HG02973 (cell line): Measurements from ENCODE around the gene PCDHB16.
"Not testable (repeated sequence)": the region's sequence is repeated elsewhere in the genome, so short reads cannot be mapped to it uniquely, and the experiment has no call there.

Experiments
- ATAC-seq: cut with Tn5 transposase; IDR thresholded peaks from one replicate; pipeline ENCODE4 v1.9.1; 2021; ENCODE audit warnings: moderate library complexity; ENCODE audit not compliant: unreplicated experiment

The PCDHB16 gene

DNA sequence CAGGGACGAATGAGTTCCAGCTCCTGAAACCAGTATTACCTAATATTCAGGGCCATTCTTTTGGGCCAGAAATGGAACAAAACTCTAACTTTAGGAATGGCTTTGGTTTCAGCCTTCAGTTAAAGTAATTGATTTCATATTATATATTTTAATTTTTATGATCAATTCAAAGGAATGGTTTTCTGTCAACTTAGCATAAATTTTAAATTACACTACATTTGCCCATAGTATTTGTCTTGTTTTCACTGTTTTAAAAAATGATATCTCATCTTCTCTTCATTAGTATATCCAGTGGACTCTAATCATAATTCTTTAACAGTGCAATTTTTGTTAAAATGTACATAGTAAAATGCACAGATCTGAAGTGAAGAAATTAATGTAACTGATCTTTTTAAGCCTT lies 1.9 kb upstream of the PCDHB16 start:
- no peak for ATAC-seq

- not testable (repeated sequence) for ATAC-seq
These were observed 2.1 kb downstream of the PCDHB16 start for GRCh38 chr5:141184117-141184855.

DNA sequence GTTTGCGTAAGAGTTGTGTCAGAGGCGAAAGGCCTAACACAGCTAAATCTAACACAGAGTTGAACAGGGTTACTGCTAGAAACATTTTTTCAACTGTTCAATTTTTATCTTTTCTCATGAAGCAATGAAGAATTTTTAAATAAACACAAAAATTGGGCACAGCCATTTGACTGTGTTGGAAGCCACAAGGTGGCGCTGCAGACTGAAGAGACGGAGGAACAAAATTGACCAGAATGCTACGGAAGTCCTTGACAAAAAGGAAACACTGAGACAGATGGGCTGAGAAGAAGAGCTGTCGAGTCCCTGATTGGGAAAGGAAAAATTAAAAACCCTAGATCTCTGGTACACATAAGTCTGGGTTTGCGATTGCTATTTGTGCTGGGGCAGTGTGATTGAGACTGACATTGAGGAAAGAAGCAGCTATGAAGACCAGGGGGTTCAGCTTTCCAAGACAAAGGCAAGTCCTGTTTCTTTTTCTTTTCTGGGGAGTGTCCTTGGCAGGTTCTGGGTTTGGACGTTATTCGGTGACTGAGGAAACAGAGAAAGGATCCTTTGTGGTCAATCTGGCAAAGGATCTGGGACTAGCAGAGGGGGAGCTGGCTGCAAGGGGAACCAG lies 4.8 kb downstream of the PCDHB16 start, which contains the start of gene PCDHB9:
Gene PCDHB9 (plus strand): TSS at position 265 of the 616 bp plus-strand sequence. CDS start 158 bp downstream, at position 423.
- no peak for ATAC-seq

GRCh38 chr5:141188682-141189081 lies 6.5 kb downstream of the PCDHB16 start:
- ATAC-seq = not testable (repeated sequence)

DNA sequence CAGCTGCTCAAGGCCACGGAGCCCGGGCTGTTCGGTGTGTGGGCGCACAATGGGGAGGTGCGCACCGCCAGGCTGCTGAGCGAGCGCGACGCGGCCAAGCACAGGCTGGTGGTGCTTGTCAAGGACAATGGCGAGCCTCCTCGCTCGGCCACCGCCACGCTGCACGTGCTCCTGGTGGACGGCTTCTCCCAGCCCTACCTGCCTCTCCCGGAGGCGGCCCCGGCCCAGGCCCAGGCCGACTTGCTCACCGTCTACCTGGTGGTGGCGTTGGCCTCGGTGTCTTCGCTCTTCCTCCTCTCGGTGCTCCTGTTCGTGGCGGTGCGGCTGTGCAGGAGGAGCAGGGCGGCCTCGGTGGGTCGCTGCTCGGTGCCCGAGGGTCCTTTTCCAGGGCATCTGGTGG lies 6.9 kb downstream of the PCDHB16 start:
- ATAC-seq = not testable (repeated sequence)

DNA sequence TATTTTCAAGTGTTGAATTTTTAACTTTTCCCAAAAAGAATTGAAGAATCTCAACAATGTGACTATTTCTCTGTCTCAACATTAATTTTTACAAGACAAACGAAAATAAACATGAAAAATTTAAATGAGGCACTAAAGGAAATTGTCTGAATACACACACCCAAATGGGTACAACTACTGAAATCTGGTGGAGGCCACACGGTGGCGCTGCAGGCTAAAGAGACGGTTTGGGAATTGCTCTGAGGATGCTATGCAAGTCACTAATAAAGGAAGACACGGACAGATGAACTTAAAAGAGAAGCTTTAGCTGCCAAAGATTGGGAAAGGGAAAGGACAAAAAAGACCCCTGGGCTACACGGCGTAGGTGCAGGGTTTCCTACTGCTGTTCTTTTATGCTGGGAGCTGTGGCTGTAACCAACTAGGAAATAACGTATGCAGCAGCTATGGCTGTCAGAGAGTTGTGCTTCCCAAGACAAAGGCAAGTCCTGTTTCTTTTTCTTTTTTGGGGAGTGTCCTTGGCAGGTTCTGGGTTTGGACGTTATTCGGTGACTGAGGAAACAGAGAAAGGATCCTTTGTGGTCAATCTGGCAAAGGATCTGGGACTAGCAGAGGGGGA lies 10.0 kb downstream of the PCDHB16 start, which contains the start of gene PCDHB10:
Gene PCDHB10 (plus strand): TSS at position 244 of the 616 bp plus-strand sequence. CDS start 200 bp downstream, at position 444.
- no peak for ATAC-seq

GRCh38 chr5:141194332-141194731 lies 12.1 kb downstream of the PCDHB16 start:
- ATAC-seq = not testable (repeated sequence)

GRCh38 chr5:141196363-141196762 lies 14.2 kb downstream of the PCDHB16 start:
- ATAC-seq = no peak

DNA sequence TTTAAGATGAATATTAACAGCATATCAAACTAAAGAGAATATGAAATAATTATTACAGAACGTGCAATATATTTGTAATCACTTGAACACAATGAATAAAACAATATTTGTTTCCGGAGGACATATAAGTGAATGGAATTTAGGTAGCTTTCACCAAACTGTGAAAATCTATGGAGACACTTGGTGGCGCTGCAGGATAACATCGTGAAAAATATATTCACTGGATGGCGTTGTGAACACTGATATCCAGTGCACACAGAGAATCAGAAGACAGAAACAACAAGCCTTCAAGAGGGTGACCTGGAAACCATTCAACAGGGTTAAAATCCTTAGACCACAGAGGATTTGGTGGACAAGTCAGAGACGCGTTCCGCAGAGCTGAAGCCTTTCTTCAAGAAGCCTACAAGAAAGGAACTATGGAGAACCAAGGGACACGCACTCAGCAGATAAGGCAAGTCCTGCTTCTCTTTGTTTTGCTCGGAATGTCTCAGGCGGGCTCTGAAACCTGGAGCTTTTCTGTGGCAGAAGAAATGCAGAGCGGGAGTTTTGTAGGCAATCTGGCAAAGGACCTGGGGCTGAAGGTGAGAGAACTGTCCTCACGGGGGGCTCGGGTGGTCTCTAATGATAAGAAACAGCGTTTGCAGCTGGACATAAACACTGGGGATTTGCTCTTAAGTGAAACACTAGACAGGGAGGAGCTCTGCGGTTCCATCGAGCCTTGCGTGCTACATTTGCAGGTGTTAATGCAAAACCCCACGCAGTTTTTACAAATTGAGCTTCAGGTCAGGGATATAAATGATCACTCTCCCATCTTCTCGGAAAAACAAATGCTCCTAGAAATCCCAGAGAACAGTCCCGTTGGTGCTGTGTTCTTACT lies 17.4 kb downstream of the PCDHB16 start, which contains the start of gene PCDHB11:
Gene PCDHB11 (plus strand): TSS at position 269 of the 877 bp plus-strand sequence. CDS start 148 bp downstream, at position 417.
- no peak for ATAC-seq

- not testable (repeated sequence) for ATAC-seq
These were observed 18.9 kb downstream of the PCDHB16 start for GRCh38 chr5:141201126-141201525.

- ATAC-seq = not testable (repeated sequence)
These were observed 19.5 kb downstream of the PCDHB16 start for GRCh38 chr5:141201646-141202045.

GRCh38 chr5:141208478-141208877 lies 26.3 kb downstream of the PCDHB16 start, which contains the start of gene PCDHB12:
PCDHB12 (plus strand) TSS chr5:141208719; CDS start chr5:141208908, 189 bp downstream.
- no peak for ATAC-seq

DNA sequence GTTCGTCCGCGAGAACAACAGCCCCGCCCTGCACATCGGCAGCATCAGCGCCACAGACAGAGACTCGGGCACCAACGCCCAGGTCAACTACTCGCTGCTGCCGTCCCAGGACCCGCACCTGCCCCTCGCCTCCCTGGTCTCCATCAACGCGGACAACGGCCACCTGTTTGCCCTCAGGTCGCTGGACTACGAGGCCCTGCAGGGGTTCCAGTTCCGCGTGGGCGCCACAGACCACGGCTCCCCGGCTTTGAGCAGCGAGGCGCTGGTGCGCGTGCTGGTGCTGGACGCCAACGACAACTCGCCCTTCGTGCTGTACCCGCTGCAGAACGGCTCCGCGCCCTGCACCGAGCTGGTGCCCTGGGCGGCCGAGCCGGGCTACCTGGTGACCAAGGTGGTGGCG lies 28.1 kb downstream of the PCDHB16 start:
- not testable (repeated sequence) for ATAC-seq

GRCh38 chr5:141210849-141211248 lies 28.7 kb downstream of the PCDHB16 start:
- not testable (repeated sequence) for ATAC-seq

- ATAC-seq = not testable (repeated sequence)
These were observed 31.6 kb downstream of the PCDHB16 start, which contains the start of gene PCDHB13 for GRCh38 chr5:141213656-141214339. PCDHB13 (plus strand) TSS chr5:141213919; CDS start chr5:141214124, 205 bp downstream.

- not testable (repeated sequence) for ATAC-seq
These were observed 32.4 kb downstream of the PCDHB16 start for GRCh38 chr5:141214583-141214982.

GRCh38 chr5:141215504-141215903 lies 33.3 kb downstream of the PCDHB16 start:
- not testable (repeated sequence) for ATAC-seq

DNA sequence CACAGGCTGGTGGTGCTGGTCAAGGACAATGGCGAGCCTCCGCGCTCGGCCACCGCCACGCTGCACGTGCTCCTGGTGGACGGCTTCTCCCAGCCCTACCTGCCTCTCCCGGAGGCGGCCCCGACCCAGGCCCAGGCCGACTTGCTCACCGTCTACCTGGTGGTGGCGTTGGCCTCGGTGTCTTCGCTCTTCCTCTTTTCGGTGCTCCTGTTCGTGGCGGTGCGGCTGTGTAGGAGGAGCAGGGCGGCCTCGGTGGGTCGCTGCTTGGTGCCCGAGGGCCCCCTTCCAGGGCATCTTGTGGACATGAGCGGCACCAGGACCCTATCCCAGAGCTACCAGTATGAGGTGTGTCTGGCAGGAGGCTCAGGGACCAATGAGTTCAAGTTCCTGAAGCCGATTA lies 33.8 kb downstream of the PCDHB16 start:
- not testable (repeated sequence) for ATAC-seq

DNA sequence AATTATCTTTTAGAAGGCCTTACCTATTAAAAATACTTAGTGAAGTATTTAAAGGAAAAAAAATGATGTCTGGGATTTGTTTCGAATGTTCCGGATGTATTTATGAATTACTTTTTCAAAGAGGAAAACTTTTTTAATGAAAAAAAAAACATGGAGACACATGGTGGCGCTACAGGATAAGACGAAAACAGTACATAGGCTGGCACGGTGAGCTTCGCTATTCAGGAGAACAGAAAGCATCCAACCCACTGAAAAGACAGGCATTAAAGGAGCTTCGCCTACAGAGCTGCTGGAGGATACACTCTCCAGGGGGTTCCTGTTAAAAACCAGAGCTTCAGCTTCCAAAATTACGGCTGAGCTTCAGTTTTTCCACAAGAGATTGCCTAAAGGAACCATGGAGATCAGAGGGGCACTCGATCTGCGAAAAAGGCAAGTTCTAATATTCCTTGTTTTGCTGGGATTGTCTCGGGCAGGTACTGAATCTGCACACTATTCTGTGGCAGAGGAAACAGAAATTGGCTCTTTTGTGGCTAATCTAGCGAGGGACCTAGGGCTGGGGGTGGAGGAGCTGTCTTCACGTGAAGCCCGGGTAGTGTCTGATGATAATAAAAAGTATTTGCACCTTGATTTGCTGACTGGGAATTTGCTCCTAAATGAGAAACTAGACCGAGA lies 41.1 kb downstream of the PCDHB16 start, which contains the start of gene PCDHB14:
Gene PCDHB14 (plus strand): TSS at position 232 of the 672 bp plus-strand sequence. CDS start 163 bp downstream, at position 395.
- ATAC-seq = no peak
